HG03039 (cell line): ENCODE measurements around the gene PPP6R2.

Experiments
- ATAC-seq: cut with Tn5 transposase; IDR thresholded peaks from one replicate; pipeline ENCODE4 v1.9.1; 2021; ENCODE audit warnings: mild to moderate bottlenecking, moderate library complexity; ENCODE audit not compliant: unreplicated experiment

Gene PPP6R2

DNA sequence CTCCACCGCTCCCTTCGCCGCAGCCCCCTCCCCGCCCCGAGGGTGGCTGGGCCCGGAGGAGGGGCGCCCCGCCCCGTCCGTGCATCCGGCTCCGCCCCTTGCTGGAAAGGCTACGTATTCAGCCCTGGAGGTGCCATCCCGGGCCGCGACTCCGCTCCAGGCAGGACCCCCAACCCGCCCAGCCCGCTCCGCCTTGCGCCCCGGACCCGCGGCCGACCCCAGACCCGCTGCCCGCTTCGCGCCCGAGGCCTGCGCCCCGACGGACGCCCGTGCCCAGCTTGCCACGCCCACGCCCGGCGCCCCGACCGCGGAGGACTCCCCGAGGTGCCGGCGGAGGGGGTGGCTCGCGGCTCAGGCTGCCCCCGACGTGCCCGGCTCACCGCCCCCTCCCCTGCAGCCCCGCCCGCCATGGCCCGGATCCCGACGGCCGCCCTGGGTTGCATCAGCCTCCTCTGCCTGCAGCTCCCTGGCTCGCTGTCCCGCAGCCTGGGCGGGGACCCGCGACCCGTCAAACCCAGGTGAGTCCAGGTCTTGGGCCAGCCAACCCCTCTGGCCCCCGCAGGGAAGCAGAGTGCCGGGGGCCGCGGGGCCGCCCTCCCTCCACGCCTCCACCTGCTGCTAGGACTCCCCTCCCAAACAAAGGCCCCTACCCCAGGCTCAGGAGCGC, 138.4 kb downstream of the PPP6R2 start, which contains the start of gene ADM2:
TSS of gene ADM2 (plus strand) at position 104 of the 667 bp plus-strand sequence. CDS start at position 409, 305 bp downstream.
- no peak for ATAC-seq

DNA sequence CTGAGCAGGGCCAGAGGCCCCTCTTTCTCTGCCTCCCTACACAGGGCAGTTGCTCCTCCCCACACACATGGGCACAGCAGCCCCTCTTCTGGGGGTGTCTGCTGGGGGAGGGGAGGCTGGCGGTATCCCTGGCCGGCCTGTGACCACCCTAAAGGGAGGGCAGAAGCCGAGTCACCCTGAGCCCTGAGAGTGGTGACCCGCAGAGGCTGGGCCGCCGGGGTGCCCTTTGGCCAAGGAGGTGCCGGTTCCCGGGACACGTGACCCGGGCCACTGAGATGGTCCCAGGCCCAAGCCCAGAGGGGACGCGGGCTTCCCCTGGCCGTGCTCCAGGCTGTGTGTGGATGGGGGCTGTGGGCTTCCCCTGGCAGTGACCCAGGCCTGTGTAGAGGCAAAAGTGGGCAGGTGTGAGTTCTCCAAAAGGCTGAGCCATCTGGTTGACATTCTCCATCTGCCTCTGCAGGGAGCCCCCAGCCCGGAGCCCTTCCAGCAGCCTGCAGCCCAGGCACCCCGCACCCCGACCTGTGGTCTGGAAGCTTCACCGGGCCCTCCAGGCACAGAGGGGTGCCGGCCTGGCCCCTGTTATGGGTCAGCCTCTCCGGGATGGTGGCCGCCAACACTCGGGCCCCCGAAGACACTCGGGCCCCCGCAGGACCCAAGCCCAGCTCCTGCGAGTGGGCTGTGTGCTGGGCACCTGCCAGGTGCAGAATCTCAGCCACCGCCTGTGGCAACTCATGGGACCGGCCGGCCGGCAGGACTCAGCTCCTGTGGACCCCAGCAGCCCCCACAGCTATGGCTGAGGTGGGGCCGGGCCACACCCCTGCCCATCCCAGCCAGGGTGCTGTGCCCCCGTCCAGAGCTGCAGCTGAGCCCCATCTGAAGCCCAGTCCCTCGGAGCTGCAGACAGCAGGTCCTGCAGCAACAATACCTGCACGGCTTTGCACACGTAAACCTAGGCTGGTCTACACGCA, 139.3 kb downstream of the PPP6R2 start:
- no peak for ATAC-seq

DNA sequence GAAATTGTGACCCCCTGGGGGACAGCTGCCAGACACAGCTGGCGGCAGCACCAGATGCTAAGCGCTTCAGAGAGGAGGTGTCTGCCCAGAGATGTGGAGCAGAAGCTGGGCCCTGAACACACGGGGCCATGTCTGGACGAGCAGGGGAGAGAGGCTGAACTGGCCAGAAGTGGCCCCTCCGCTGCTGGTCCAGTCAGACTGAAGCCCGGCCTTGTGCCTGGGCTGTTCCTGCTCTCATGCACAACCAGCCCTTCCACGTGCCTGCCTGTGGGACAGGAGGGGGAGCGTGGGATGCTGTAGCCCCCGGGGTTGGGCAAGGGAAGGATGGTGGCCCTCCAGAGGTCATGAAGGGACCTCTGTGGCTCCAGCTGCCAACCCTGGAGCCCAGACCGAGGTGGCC, 140.0 kb downstream of the PPP6R2 start:
- no peak for ATAC-seq

DNA sequence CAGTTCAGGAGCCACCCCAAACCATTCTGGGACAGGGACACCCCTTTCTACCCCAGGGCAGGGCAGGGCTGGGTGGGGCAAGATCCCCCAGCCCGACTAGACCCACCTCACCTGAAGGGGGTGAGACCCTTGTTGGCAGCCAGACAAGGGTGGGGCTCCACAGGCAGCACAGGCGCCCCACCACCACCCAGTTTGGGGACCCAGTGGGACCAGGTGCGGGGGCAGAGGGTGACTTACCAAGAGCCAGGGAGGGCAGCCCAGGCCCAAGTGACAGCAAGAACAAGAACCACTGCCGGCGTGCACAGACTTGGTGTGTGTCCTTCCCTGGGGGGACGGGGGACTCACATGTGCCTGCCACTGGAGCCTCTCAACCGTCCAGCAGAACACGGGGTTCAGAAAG, 140.4 kb downstream of the PPP6R2 start:
- ATAC-seq, result no peak

DNA sequence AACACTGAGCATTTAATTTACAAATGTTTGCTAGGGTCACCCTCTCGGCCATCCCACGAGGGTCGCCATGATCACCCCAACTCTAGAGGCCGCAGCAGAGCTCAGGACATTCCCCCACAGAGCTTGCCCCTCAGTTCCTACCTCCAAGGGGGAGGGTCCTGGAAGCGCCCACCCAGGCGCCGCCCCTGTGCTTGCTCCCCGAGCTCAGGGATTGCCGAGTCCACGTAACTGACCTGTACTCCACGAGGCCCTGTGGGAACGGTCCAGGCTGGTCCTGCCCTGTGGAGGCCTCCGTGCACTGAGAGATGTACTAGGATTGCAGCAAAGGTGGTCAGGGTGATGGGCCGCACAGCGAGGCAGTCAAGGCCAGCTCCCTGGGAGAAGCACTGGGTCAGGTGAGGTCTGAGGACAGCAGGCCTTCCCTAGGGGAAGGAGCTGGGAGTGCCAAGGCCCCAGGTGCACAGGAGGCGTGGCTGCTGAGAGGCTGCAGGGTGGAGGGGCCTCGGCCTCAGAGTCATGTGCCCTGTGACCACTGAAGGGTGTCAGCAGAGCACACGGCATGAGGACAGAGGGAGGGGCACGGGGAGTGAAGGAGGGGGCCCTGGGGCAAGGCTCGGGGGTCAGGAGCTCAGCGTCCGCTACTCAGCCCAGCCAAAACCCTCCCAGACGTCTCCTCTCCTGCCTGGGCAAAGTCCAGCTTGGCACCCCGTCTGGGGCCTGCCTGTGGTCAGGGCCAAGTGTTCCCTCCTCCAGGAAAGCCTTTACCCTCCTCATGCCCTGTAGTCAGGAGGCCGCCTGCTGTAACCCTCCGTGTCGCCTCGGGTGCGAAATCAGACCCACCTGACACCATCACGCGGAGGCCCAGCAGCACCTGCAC, 141.1 kb downstream of the PPP6R2 start:
- no peak for ATAC-seq

DNA sequence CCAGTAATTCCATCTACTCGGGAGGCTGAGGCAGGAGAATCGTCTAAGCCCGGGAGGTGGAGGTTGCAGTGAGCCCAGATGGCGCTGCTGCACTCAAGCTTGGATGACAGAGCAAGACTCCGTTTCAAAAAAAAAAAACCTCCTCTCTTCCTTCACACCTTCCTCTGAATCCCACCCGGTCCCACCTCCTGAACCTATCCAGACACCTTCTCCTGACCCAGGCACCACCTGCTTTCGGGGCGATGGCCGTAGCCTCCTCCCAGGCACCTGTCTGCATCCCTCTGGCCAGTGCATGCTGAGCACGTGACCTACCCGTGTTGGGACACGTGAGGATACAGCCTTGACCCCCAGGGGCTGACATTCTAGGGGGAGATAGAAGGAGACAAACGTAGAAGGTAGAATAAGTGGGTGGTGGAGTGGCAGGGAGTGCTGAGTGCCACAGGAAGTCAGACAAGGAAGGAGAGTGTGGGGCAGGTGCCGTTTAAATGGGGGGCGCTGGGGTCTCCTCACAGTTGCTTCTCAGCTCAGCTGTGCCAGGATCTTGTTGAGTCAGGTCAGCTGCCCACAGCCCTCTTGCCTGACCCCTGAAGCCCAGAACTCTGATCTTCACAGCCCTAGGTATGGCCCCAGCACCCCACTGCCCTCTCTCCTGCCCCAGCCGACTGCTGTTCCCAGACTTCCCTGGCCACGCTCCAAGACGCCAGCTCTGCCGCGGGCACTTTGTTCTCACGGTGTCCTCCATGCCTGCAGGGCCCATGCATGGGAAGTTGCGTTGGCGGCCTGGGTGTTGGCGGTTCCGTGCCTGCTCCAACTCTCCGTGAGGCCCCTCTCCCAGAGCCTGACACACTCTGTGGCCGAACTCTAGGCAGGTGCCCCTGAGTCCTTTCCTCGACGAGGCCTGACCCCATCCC, 142.3 kb downstream of the PPP6R2 start:
- ATAC-seq, result no peak

DNA sequence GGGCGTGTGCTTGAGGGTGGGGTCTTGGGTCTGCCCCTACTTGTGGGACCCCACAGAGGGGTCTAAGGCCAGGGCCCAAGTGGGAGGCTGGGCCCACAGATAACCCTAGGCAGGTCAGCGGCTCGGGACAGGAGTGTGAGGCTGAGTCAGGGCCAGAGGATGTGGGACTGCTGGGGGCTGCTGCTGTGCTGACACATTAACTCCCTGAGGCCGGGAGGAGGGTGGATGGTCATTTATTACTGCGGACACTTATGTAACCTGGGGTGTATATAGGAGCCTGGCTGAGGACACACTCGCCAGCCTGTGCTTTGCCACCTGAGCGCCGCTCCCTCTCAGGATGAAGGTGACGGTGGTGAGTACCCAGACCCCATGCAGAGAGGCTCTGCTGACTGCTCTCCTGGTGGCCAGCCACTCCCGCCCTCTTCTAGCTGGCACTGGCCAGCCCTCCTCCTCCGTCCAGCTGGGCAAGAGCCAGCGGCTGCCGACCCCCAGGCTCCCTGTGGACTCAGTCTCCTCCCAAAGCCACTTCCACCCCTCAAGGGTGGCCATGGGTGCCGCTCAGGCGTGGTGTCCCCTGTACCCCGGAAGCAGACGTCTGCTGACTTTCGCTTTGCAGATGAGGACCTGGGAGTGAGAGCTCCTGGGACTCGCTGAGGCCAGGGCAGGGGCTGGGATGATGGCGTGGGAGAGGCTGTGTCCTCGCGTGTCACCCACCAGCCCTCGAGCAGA, 143.6 kb downstream of the PPP6R2 start, which contains the start of gene MIOX:
TSS of gene MIOX (plus strand) at position 299 of the 729 bp plus-strand sequence. CDS start at position 338, 39 bp downstream.
- ATAC-seq, result no peak

DNA sequence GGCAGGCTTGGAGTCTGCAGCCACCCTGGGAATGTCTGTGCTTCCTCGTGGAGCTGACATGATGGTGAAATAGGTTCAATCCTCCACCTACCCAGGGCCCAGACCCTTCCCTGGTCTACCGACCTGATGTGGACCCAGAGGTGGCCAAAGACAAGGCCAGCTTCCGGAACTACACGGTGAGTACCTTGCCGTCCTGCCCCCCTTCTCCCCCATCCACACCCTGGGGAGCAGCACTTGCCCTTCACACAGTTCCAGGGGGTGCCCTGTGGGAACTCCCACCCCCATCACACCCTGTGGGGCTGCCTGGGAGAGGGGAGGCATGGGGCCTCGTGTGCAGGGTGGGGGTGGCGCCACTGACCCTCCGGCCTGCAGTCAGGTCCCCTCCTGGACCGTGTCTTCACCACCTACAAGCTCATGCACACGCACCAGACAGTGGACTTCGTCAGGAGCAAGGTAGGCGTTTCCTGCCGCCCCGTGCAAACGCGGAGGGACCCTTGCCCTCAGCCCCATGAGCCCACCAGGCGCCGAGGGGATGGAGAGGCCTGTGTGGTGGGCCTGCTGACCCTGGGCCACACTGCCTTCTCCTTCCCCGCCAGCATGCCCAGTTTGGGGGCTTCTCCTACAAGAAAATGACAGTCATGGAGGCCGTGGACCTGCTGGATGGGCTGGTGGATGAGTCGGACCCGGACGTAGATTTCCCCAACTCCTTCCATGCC, 144.3 kb downstream of the PPP6R2 start:
- ATAC-seq, result no peak

DNA sequence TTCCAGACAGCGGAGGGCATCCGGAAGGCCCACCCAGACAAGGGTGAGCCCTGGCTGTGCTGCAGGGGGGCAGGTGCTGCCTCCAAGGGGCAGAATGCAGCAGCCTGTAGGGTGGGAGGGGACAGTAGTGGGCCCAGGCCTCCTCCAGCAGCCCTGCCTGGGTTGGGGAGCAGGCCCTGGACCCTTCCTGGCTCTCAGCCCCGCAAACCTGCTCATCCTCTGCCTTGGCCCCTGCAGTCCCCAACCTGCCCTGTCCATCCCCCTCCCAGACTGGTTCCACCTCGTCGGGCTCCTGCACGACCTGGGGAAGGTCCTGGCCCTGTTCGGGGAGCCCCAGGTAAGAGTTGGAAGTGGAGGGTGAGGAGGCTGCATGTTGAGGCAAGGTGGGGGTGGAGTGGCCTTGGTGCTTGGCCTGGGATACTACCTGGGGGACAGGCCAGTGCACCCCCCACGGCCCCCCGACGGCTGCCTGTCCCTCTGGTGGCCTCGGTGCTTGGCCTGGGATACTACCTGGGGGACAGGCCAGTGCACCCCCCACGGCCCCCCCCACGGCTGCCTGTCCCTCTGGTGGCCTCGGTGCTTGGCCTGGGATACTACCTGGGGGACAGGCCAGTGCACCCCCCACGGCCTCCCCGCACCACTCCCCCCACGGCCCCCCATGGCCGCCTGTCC, 145.0 kb downstream of the PPP6R2 start:
- ATAC-seq, result no peak

DNA sequence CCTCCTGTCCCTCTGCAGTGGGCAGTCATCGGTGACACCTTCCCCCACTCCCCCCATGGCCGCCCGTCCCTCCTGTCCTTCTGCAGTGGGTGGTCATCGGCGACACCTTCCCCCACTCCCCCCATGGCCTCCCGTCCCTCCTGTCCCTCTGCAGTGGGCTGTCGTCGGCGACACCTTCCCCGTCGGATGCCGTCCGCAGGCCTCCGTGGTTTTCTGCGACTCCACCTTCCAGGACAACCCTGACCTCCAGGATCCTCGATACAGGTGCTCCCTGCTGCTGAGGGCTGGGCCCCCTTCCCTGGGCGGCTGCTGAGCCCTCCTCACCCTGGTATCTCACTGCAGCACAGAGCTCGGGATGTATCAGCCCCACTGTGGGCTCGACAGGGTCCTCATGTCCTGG, 145.8 kb downstream of the PPP6R2 start:
- ATAC-seq, result no peak

DNA sequence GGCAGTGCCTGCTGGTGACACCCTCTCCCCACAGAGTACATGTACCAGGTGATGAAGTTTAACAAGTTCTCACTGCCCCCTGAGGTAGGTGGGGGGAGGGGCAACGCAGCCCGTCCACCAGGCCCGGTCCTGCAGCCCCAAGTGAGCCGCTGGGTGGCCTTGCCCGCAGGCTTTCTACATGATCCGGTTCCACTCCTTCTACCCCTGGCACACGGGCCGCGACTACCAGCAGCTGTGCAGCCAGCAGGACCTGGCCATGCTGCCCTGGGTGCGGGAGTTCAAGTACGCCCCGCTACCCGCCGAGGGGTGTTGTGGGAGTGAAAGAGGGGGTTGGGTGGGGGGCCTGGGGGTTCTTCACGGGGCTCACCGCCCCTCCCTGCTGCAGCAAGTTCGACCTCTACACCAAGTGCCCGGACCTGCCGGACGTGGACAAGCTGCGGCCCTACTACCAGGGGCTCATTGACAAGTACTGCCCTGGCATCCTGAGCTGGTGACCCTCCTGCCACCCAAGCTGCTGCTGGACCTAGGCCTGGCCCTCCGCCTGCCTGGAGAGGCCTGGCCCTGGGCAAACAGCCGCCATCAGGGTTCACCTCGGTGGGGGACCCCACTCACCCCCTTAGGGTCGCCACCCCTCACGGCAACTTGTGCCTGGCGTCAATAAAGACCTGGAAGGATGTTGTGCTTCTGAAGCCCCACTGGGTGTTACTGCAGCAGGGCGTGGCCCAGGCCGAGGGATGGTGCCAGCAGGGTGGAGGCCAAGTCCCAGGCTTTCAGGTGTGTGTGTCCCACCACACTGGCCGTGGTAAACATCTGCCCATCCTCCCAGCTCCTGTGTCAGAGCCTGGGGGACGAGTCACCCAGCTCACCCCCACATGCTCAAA, 146.5 kb downstream of the PPP6R2 start:
- no peak for ATAC-seq

DNA sequence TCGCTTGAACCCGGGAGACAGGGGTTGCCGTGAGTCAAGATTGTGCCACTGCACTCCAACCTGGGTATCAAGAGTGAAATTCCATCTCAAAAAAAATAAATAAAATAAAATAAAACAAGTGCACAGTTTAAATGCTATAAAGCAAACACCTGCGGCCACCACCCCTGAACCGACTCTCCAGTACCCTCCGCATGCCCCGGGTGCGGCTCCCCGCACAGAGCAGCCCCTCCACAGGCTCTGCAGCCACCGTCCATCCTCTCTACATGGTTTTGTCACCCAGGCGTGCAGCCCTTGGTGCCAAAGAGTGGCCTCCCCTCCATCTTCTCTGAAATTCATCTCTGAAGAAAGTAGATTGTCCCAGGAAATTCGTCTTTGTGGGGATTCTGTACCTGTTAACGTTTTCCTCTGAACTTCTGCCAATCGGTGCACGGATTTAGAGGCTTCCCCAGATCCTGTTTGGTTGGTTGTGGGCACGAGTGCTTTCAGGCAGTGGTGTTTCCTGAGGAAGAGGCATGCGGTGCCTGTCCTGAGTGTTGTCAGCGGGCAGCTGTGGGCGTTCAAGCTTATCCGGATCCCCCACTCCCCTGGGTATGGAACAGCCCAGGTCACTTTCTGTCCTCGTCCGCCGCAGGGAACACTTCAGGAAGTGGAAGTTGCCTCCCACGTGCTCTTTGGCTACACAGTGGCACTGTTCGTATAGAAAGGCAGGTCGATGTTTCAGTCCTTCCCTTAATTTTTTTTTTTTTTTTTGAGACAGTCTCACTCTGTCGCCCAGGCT, 147.6 kb downstream of the PPP6R2 start:
- ATAC-seq, result no peak
